HG03097 (cell line): ENCODE results near the gene PTGFR.

Source experiments
- ATAC-seq: cut with Tn5 transposase; IDR thresholded peaks from one replicate; pipeline ENCODE4 v1.9.1; 2021; ENCODE audit not compliant: unreplicated experiment, low FRiP score

PTGFR gene

DNA sequence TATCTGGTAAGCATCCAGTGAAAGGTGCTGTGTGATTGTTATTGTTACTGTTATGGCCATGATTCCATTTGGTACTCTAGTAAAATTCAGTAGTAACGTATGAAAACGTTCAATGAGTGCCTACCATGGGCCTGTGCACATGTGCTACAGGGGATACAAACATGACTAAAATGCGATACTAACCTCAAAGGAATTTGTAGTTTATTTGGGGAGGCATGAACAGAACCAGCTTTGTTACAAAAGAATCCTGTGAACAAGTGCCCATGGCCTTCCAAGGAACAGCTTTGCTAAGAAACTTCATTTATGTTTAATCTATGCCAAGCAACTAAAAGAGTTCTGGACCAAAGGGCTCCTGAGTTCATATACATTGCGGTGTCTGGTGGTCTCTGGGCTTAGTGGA, 28.7 kb downstream of the PTGFR start:
- ATAC-seq: no peak

DNA sequence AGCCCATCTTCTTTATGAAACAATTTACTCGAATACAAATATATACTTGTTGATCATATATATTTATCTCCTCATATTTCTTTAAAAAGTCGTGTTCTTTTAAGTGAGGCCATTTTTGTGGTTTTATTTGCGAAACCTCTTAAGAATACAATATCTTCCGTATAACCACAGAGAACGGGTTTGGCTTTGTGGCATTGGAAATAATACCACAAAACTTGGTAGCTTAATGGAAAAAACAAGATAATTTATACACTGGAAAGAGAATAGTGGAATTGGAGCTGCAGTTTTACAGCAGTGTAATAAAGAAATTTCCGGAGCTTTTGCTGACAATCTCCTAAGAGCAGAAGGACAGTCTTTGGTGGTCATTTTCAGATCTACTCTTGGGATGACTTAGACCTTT, 29.4 kb downstream of the PTGFR start:
- ATAC-seq: no peak

DNA sequence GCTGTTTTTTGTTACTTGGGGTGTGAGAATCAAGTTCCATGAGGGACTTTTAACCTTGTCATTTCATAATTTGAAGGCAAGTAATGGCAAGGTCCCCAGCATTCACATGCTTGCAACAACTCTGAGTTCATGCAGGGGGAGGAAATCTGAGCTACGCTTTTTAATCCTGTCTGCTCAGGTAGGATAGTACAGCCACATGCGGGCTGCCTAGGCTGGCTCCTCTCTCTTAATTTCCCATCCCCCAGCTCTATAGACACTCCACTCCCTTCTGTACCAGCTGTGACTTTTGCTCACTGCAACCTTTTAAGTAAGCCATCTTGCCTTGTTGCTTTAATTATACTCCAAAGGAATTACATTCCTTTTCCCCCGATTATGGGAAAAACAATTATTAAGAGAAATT, 30.1 kb downstream of the PTGFR start:
- no peak for ATAC-seq

DNA sequence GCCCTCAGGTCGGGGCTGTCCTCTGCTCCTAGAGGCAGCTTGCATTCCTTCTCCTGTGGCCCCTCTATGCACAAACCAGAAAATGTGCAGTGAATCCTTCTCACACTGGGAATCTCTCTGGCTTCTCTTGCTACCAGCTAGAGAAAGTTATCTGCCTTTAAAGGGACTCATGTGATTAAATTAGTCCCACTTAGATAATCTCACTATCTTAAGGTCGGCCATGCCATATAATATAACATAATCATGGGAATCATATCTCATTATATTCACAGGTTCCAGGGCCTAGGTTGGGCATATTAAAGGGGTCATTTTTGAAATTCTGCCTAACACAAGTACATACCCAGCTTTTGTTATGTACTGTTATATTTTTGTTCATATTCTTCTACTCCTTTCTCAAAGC, 31.4 kb downstream of the PTGFR start:
- no peak for ATAC-seq

DNA sequence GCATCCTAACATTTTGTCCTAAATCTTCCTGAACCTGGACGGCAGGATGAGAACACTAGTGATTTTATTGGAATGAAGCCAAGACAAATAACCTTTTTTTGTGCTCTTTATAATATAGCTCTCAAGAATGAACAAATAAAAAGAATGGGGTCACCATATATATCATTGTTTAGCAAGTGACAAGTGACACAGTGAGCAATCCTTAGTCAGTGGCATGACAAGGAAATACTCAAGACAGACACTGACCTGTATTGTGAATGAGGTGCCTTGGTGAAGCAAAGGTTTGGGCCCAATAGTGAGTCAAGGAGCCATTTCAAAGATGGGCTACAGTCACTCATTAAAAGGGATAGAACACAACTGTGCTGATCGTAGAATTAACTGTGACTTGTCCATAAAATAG, 35.7 kb downstream of the PTGFR start:
- ATAC-seq: no peak

DNA sequence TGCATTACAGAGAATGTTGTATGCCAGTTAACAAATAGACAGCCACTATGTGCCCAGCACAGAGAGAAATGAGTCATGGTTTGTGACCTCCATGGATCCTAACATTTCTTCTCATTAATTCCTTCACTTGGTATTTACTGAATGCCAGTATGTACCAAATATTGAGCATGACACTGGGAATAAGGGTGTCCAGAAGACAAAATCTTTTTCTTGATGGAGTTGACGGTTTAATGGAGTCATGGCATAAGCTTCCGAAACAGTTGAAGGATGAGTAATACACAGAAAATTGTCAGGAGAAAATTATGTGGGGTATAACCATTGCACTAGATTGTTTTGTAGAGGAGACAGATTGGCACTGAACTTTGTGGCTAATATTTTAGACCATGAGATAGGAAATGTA, 36.9 kb downstream of the PTGFR start:
- ATAC-seq: no peak

DNA sequence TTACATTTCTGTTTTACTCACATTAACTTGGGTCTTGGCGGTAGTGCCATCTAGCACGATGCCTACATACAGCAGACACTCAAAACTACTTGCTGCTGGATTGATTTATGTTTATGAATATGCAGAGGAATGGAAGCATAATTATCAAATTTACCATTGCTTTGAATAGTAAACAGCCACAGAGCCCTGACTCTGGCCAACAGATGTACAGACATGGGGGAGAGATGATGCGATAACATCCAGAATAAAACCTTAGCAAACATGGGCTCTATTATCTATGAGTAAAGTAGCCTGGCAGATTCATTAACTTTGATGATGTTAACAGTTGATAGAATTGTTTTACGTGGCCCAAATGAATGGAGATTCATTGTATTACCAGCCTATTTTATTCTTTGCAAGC, 42.8 kb downstream of the PTGFR start:
- no peak for ATAC-seq

DNA sequence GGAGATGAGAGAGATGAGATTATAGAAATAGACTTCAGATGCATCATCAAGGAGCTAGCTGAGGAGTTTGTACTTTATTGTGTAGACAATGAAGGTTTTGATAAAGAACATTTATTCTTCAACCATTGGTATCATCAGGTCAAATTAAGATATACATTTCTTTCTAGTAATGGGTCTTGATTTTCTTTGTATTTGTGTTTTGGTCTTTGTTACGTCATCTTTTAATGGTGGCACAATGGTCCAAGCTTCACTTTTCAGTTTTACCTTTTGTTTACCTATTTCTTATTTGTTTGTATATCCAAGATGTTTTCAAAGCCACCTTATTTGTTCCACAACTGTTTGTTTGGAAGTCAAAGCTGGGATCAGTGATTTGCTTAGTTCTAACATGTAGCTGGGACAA, 44.5 kb downstream of the PTGFR start:
- ATAC-seq: no peak

DNA sequence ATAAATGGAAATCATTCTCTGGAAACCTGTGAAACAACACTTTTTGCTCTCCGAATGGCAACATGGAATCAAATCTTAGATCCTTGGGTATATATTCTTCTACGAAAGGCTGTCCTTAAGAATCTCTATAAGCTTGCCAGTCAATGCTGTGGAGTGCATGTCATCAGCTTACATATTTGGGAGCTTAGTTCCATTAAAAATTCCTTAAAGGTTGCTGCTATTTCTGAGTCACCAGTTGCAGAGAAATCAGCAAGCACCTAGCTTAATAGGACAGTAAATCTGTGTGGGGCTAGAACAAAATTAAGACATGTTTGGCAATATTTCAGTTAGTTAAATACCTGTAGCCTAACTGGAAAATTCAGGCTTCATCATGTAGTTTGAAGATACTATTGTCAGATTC, 45.7 kb downstream of the PTGFR start:
- ATAC-seq: no peak

DNA sequence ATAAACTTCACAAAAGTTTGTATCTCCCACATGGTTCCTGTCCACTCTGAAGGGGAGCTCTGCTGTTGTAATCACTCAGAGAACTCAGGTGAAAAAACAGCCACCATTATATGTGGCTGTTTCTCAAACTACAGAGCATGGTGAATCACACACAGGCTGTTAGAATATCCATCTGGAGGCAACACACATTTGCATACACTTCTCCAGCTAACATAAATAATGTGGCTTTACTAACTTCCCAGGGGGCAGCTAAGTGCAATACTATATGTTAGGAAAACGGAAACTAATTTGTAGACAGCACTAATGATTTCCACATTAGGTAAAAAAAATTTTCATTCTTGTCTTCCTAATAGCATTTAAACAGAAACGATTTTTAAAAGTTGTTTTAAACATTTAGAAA, 49.3 kb downstream of the PTGFR start:
- no peak for ATAC-seq

DNA sequence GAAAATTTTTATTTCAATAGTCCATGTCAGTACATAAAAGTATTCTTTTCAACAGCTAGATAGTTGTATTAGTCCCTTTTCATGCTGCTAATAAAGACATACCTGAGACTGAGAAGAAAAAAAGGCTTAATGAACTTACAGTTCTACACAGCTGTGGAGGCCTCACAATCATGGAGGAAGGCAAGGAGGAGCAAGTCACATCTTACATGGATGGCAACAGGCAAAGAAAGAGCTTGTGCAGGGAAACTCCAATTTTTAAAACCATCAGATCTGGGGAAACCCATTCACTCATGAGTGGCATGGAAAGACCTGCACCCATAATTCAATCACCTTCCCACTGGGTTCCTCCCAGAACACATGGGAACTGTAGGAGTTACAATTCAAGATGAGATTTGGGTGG, 50.7 kb downstream of the PTGFR start:
- no peak for ATAC-seq

DNA sequence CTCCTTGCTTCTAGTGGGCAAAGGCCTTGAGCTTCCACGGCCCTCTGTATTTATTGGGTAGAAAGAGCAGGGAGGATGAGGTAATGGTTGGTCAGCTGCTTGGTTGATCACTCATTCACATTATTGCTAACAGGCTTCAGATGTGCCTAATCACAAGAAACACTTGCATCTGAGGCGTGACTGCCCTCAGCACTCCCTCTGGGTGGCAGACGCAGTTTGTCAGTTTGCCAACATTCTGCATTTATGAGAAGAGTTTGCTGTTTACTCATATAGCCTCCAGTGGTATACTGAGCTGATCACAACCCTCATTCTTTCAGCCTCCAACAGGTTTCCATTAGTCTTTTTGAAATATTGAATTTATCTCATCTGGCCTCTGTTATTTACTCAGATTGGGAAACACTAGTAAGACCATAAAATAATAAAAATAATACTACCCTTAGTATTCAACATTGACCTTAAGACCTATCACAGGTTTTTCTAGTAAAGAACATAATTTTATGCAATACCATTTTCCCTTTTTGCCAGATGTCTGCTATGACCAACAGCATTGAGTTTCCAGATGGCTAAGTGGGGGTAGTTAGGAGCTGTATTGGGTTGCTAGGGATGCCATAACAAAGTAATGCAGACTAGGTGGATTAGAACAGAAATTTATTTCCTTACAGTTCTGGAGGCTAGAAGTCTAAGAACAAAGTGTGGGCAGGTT, 53.3 kb downstream of the PTGFR start:
- ATAC-seq: no peak

DNA sequence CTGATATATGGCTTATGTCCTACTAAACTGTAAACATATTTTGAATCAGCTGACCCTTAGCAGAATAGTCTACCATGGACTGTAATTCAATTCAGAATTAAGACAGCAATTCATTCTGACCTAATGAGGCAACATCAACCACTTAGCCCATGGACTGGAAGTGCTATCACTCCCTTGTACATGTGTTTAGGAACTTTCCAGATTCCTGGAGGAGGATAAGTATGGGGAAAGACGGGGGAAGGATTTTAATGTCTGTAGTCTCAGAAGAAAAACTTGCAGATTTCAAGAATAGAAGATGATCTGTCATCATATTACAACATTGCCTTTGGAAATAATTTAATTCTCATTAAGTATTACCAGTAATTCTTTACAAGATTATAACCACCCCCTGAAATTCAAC, 56.3 kb downstream of the PTGFR start:
- no peak for ATAC-seq

DNA sequence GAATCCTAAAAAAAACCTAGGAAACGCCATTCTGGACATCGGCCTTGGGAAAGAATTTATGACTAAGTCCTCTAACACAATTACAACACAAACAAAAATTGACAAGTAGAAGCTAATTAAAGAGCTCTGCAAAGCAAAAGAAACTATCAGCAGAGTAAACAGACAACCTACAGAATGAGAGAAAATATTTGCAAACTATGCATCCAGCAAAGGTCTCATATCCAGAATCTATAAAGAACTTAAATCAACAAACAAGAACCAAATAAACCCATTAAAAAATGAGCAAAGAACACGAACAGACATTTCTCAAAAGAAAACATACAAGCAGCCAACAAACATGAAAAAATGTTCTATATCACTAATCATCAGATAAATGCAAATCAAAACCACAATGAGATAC, 58.6 kb downstream of the PTGFR start:
- ATAC-seq: no peak

DNA sequence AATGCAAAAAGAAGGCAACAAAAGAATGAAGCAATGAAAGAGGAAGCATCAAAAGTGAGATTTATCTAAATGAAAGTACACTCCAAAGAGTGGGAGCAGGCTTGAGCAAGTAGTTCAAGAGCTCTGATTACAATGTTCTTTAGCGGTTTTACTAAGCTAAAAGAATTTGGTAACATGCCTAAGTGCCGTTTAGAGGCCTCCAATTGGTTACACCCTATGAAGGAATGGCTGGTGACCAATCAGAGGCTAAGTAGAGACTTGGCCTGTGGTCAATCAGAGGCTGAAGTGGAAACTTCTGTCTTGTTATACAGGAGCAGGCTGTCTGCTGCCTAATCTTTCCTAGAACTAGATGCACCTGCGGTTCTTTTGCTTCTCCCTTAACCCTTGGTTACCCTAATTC, 59.1 kb downstream of the PTGFR start:
- ATAC-seq: no peak

DNA sequence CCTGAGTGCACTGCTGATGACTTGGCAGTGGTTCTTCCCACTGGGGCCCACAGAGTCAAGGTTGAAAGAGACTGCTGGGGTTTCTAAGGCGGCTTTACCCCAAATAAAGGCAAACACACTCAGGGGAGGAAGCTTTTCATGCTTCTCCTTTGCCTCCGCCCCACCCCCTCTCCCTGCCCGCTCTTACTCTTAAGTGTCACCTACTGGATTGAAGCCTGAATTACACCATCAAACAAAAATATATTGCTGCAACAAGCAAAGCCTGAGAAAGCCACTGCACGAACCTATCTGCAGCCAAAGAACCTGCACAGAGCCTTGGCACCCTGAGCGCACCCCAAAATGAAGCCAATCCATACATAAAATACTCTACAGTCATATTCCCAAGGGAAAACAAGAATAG, 63.1 kb downstream of the PTGFR start:
- no peak for ATAC-seq

DNA sequence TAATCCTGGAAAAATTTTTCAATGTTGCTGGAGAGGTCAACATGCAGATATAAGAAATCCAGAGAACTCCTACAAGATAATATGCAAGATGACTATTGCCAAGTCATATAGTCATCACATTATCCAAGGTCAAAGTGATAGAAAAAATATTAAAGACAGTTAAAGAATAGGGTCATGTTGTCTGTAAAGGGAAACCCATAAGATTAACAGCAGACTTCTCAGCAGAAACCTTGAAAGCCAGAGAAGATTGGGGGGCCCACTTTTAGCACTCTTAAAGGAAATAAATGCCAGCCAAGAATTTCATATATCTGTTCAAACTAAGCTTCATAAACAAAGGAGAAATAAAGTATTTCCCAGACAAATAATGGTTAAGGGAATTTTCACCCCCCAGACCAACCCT, 64.1 kb downstream of the PTGFR start:
- no peak for ATAC-seq

DNA sequence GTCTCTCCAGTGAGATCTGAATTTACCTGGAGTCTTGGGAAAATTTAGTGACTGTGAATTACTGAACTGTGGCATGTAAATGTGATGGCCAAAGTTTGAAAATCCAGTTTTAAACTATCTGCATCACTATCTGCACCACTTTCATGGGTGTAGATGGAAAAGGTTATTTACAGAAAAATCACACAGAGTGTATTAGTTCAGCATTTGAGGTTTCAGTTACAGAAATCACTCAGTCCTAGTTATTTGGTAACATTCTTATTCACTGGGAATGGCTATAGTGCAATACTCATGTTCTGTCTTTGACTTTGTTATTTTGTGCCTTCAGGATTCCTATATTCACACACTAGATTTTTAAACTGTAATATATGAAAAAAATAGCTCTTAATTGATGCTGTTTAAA, 68.9 kb downstream of the PTGFR start:
- ATAC-seq: no peak

DNA sequence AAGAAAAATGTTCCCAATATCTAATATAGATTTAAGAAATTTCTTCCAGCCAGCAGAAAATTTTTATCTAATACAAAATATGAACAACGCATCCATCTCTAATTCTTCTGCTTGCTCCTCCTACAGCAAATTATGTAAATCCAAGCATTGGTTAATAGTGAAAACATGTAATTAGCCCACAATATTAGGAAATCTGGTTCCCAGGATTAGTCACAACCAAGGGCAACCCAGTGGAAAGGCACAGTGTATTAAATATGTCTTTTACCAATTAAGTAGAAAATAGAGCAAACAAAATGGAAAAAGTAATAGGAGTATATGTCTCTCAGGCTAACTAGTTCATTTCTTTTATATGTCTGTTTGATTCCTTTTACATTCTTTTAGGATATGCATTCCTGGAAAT, 70.0 kb downstream of the PTGFR start:
- no peak for ATAC-seq

DNA sequence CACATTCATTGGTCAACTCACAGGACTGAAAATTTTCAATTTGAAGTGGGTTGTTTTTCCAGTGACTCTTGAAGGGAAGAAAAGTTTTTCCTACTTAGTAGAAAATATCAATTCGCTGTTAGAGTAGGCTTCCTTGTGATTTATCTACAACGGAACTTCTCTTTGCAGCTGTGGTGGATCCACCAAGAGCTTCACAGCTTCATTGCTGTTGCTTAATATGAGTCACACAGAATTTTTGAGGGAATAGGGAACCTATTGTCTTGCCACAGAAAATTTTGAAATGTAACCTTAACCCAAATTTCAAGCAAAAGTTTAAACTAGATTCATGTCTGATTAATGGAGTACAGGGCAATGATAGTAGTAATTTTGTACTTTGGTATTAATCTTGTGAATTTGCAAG, 71.1 kb downstream of the PTGFR start:
- ATAC-seq: no peak

DNA sequence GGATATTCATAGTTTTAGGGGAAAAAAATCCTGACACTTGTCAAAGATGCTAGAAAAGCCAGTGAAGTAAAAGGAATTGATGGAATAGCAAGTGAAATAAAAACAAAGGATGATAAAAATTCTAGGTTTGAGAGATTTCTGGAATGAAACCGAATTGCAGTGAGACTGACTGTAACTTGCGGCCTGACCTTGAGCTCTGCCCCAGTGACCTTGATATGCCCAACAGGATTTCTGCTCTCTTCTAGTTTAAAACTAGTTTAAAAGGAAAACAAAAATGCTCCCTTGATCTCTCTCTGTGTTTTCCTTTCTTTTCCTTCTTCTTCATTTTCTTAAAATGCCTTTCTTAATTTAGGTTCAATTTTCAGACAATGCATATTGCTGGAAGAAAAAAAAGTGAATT, 74.6 kb downstream of the PTGFR start:
- no peak for ATAC-seq

DNA sequence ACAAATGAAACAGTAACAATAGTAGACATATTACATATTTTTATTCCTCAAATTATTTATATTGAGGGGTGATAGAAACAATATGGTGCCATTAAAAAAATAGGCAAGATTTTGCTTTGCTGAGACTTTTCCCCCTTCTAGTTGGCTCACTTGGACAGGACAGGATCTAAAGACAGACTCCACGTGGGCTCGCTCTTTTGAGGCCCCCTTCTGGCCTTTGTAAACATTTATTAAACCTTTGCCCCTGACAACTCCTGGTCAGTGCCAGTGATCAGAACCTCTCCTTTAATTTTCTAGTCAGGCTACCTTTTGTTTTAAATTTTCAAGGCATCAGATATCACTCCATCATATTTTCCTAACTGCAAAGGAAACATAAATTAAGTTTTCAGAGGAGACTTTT, 79.8 kb downstream of the PTGFR start:
- no peak for ATAC-seq
